Adipocyte (in vitro differentiated cells): ENCODE measurements around the gene RPRD1A.

Experiments used
- DNase-seq: peaks from one replicate; pipeline ENCODE4 v3.0.0-alpha.2; 2015; ENCODE audit warnings: low read depth
- H3K27me3 ChIP-seq: replicated peaks from 2 replicates; pipeline ENCODE4 v1.7.0; 2013; ENCODE audit warnings: mild to moderate bottlenecking, low read length, moderate library complexity; ENCODE audit not compliant: control insufficient read depth, insufficient read depth
- H3K36me3 ChIP-seq: 2 replicates; pipeline ENCODE4 v1.7.0; 2013; ENCODE audit warnings: low read length, mild to moderate bottlenecking, moderate library complexity; ENCODE audit not compliant: control insufficient read depth, insufficient read depth, severe bottlenecking
- H3K4me1 ChIP-seq: 2 replicates; pipeline ENCODE4 v1.7.0; 2013; ENCODE audit warnings: mild to moderate bottlenecking, low read length, moderate library complexity; ENCODE audit not compliant: control insufficient read depth, insufficient read depth
- H3K4me3 ChIP-seq: 2 replicates; pipeline ENCODE4 v1.7.0; 2013; ENCODE audit warnings: mild to moderate bottlenecking, low read length, moderate library complexity
- H3K9ac ChIP-seq: 2 replicates; pipeline ENCODE4 v1.7.0; 2013; ENCODE audit warnings: mild to moderate bottlenecking, low read length, moderate library complexity
- H3K9me3 ChIP-seq: 2 replicates; pipeline ENCODE4 v1.7.0; 2013; ENCODE audit warnings: mild to moderate bottlenecking, low read length, moderate library complexity; ENCODE audit not compliant: control insufficient read depth

The RPRD1A gene

GRCh38 chr18:35998967-35999366 lies 68.4 kb downstream of the RPRD1A start:
- Histone ChIP-seq H3K4me3 (no peak overlapping the region), H3K9ac (no peak overlapping the region), H3K4me1 (peaks cover 8% of the 10 kb centered on the region), H3K9me3 (no peaks in the 10 kb centered on the region), H3K36me3 (no peaks in the 10 kb centered on the region), H3K27me3 (no peaks in the 10 kb centered on the region)
- DNase-seq = peak; percentile 8

DNA sequence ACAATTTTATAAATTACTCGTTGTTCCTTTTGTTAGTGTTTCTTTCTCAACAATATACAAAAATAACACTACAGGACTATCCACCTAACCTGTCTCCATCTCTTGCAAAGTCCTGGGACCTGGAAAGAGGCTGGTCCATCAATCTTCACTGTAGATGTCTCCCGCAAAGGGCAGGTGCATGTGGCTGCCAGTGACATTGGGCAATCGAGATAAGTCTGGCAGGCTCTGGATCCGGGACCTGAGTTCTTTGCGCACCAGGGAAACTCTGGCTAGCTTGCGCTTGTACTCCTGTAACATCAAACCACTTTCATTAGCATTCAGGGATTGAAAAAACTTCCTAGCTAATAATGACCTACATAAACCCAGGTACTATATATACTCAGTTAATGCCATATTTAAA lies 74.3 kb downstream of the RPRD1A start:
- Histone ChIP-seq H3K27me3 (no peaks in the 10 kb centered on the region), H3K9ac (no peak overlapping the region), H3K4me1 (no peaks in the 10 kb centered on the region), H3K36me3 (peaks cover 28% of the 10 kb centered on the region), H3K9me3 (no peaks in the 10 kb centered on the region), H3K4me3 (no peak overlapping the region)
- no peak for DNase-seq

DNA sequence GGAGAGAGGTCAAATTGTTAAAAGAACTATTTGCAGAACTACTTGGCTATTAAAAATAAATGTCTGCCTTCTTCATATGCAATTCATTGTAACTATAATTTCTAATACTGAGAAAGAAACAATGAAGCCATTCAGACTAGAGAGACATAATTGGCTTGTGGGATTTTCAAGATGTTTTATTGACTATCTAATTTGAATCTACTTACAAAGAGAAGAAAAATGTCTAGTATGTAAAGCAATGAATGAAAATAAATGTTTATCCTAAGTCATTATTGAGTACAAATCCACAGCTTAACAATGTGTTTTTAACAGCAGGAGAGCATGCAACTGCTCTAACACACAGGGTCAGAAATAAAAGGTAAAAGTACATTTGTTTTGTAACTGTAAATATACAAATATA lies 75.7 kb downstream of the RPRD1A start:
- H3K27me3 ChIP-seq = no peaks in the 10 kb centered on the region
- H3K36me3 ChIP-seq = peaks cover 33% of the 10 kb centered on the region
- no peak overlapping the region for H3K4me3 ChIP-seq
- H3K4me1 ChIP-seq = no peaks in the 10 kb centered on the region
- no peak overlapping the region for H3K9ac ChIP-seq
- no peak for DNase-seq
- H3K9me3 ChIP-seq = no peaks in the 10 kb centered on the region

DNA sequence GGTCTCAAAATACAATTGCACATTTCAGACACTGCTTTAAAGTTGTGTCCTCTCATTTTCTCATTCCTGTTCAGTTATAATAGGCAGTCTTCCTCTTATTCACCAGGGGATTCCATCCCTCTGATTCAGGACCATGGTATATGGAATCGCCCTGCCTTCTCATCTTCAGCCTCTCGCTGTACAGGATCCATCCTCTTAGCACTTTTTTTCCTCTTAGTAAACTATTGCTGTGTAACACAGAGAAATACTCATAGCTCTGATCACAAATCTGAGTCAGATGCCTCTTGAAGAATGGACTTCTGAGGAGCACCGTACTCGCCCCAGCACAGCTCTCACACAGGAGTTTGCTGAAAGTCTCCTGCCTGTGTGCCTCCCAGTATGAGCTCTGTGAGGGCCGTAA lies 83.5 kb downstream of the RPRD1A start:
- Histone ChIP-seq H3K27me3 (no peaks in the 10 kb centered on the region), H3K9ac (no peak overlapping the region), H3K9me3 (no peaks in the 10 kb centered on the region), H3K36me3 (peaks cover 49% of the 10 kb centered on the region), H3K4me1 (no peaks in the 10 kb centered on the region), H3K4me3 (no peak overlapping the region)
- DNase-seq = peak; percentile 61

GRCh38 chr18:35983147-35983546 lies 84.2 kb downstream of the RPRD1A start:
- Histone ChIP-seq H3K36me3 (peaks cover 49% of the 10 kb centered on the region), H3K4me1 (no peaks in the 10 kb centered on the region), H3K9me3 (no peaks in the 10 kb centered on the region), H3K27me3 (no peaks in the 10 kb centered on the region), H3K9ac (no peak overlapping the region), H3K4me3 (no peak overlapping the region)
- DNase-seq = no peak

DNA sequence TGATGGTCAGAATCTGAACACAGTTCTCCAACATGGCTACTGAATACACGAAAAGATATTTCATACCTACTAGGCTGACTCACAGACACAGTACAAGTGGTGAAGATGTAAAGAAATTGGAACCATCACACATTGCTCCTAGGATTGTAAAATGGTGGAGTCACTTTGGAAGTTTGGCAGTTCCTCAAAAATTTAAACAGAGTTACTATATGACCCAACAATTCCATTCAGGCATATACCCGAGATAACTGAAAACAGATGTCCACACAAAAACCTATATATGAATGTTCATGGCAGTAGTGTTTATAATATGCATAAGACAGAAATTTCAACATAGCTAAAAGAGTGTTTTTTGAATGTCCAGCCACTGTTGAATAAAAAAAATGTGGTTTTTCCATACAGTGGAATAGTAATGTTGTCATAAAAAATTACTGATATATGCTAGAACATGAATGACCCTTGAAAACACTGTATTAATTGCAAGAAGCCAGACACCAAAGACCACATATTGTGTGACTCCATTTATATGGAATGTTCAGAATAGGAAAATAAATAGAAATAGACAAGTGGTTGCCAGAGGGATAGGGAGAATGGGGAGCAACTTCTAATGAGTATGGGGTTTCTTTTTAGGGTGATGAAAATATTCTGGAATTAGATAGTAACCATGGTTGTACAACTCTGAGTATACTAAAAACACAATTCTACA lies 84.8 kb downstream of the RPRD1A start:
- peaks cover 54% of the 10 kb centered on the region for H3K36me3 ChIP-seq
- no peak overlapping the region for H3K9ac ChIP-seq
- H3K4me1 ChIP-seq = no peaks in the 10 kb centered on the region
- H3K4me3 ChIP-seq = no peak overlapping the region
- no peaks in the 10 kb centered on the region for H3K27me3 ChIP-seq
- H3K9me3 ChIP-seq = no peaks in the 10 kb centered on the region
- DNase-seq = peak; percentile 81

- H3K36me3 ChIP-seq = peaks cover 73% of the 10 kb centered on the region
Measured at GRCh38 chr18:35979112-35979511, 88.2 kb downstream of the RPRD1A start.

DNA sequence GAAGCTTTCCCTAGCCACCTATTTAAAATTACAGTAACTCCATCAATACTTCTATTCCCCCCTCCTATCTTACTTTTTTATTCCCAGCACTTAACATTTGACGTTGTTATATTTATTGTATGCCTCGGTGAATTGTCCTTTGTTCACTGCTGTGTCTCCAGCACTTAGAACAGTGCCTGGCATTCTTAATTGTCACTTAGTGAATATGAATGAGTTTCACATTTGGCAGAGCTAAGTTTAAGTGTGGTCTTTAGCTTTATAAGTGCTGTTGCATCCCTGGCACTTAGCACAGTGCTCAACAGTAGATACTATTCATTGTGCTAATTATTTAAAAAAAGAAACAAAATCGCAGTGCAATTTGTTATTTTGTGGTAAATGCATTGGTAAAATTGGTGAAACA lies 93.2 kb downstream of the RPRD1A start:
- no peak overlapping the region for H3K4me3 ChIP-seq
- no peak for DNase-seq
- H3K4me1 ChIP-seq = peaks cover 31% of the 10 kb centered on the region
- H3K9me3 ChIP-seq = no peaks in the 10 kb centered on the region
- H3K27me3 ChIP-seq = no peaks in the 10 kb centered on the region
- no peak overlapping the region for H3K9ac ChIP-seq
- H3K36me3 ChIP-seq = peaks cover 40% of the 10 kb centered on the region

More at GRCh38 chr18:35979112-35979511, 88.2 kb downstream of the RPRD1A start:
- DNase-seq = no peak
- Histone ChIP-seq H3K27me3 (no peaks in the 10 kb centered on the region), H3K9ac (no peak overlapping the region), H3K9me3 (no peaks in the 10 kb centered on the region), H3K4me1 (peaks cover 1% of the 10 kb centered on the region), H3K4me3 (no peak overlapping the region)

- Histone ChIP-seq H3K9me3 (no peaks in the 10 kb centered on the region), H3K4me1 (peaks cover 31% of the 10 kb centered on the region), H3K9ac (no peak overlapping the region), H3K27me3 (no peaks in the 10 kb centered on the region), H3K4me3 (peak overlapping the region; percentile 97), H3K36me3 (peaks cover 35% of the 10 kb centered on the region)
- no peak for DNase-seq
Measured at GRCh38 chr18:35973650-35974049, 93.7 kb downstream of the RPRD1A start.

- H3K4me3 ChIP-seq = peak within 1 kb of the TSS; percentile 97
- peak within 1 kb of the TSS; percentile 93 for H3K9ac ChIP-seq
- H3K36me3 ChIP-seq = peaks cover 22% of the 10 kb centered on the region
- DNase-seq = peak; percentile 98
- H3K27me3 ChIP-seq = no peaks in the 10 kb centered on the region
- H3K9me3 ChIP-seq = no peaks in the 10 kb centered on the region
- peaks cover 31% of the 10 kb centered on the region for H3K4me1 ChIP-seq
Measured at GRCh38 chr18:35972197-35973000, 95.0 kb downstream of the RPRD1A start, which contains the start of gene RMP24. RMP24 (plus strand) TSS chr18:35972679.

DNA sequence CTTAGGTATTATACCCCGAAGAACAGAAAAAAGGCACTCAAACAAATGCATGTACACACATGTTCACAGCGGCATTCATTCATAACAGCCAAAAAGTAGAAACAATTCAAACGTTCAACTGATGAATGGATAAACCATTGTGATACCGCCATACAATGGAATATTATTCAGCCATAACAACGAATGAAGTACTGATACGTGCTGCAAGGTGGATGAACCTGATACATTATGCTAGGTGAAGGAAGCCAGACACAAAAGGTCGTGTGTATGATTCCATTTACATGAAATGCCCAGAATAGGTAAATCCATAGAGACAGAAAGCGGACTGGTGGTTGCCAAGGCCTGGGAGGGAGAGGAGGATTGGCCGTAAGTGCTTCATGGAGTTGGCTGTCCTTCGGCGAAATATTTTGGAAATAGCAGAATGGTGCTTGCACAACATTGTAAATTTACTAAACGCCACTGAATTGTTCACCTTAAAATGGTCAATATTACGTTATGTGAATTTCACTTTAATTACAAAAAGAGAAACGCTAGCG lies 95.6 kb downstream of the RPRD1A start:
- no peak for DNase-seq
- peaks cover 17% of the 10 kb centered on the region for H3K36me3 ChIP-seq
- H3K27me3 ChIP-seq = no peaks in the 10 kb centered on the region
- H3K4me3 ChIP-seq = peak overlapping the region; percentile 97
- no peaks in the 10 kb centered on the region for H3K9me3 ChIP-seq
- H3K4me1 ChIP-seq = peaks cover 31% of the 10 kb centered on the region
- peak overlapping the region; percentile 93 for H3K9ac ChIP-seq
